Smooth muscle cell (in vitro differentiated cells): ENCODE results near the gene ITGA6. TPM values are rescaled to one million over a fixed set of nuclear protein-coding genes. Genes with fewer than 3 reads are reported as not detected.

Experiments used
- DNase-seq: peaks from one replicate; lab custom pipeline; 2025; ENCODE audit not compliant: unreplicated experiment; lab: John Stamatoyannopoulos, UW
- H2AFZ ChIP-seq: fragments of 200-600 bp; sonication (generic); 2 replicates; pipeline ENCODE4 v1.6.0; 2016; ENCODE audit warnings: antibody characterized with exemption, low read depth, mild to moderate bottlenecking
- H3F3A ChIP-seq: fragments of 200-600 bp; sonication (generic); 2 replicates; pipeline ENCODE4 v1.6.0; 2017; ENCODE audit warnings: antibody characterized with exemption, low read depth
- H3K27ac ChIP-seq: fragments of 200-600 bp; sonication (generic); 2 replicates; pipeline ENCODE4 v1.5.1; 2016; ENCODE audit warnings: low read depth, mild to moderate bottlenecking
- H3K27me3 ChIP-seq: fragments of 200-600 bp; sonication (generic); 2 replicates; pipeline ENCODE4 v1.6.1; 2016; ENCODE audit warnings: low read depth, mild to moderate bottlenecking
- H3K36me3 ChIP-seq: fragments of 200-600 bp; sonication (generic); 2 replicates; pipeline ENCODE4 v1.5.1; 2016; ENCODE audit warnings: low read depth
- H3K4me1 ChIP-seq: fragments of 200-600 bp; sonication (generic); 2 replicates; pipeline ENCODE4 v1.5.1; 2016; ENCODE audit warnings: low read depth
- H3K4me2 ChIP-seq: fragments of 200-600 bp; sonication (generic); 2 replicates; pipeline ENCODE4 v1.6.0; 2016; ENCODE audit warnings: mild to moderate bottlenecking
- H3K4me3 ChIP-seq: fragments of 200-600 bp; sonication (generic); 2 replicates; pipeline ENCODE4 v1.5.1; 2016; ENCODE audit warnings: mild to moderate bottlenecking
- H3K79me2 ChIP-seq: fragments of 200-600 bp; sonication (generic); 2 replicates; pipeline ENCODE4 v1.6.0; 2016; ENCODE audit warnings: low read depth, mild to moderate bottlenecking
- H3K9ac ChIP-seq: fragments of 200-600 bp; sonication (generic); 2 replicates; pipeline ENCODE4 v1.6.0; 2016; ENCODE audit warnings: low read depth
- H3K9me3 ChIP-seq: fragments of 200-600 bp; sonication (generic); replicated peaks from 2 replicates; pipeline ENCODE4 v1.5.1; 2016; ENCODE audit warnings: low read depth
- H4K20me1 ChIP-seq: fragments of 200-600 bp; sonication (generic); 2 replicates; pipeline ENCODE4 v1.6.0; 2016; ENCODE audit warnings: low read depth
- WGBS: methylation state at CpG from one replicate; pipeline ENCODE4 v1.1.7; 2016; ENCODE audit warnings: low lambda C conversion rate; 5-methylcytosine and 5-hydroxymethylcytosine counted together
- polyA plus RNA-seq: library from polyadenylated mRNA; unstranded; fragments of >200 nt; fragmentation: Nextera tagmentation; extraction: Ambion mirVana; gene quantifications from 2 replicates; pipeline ENCODE4 v1.2.1, GENCODE V29; 2016
- total RNA-seq: library from RNA; depleted of rRNA; stranded (reverse); fragments of >200 nt; gene quantifications from 2 replicates; pipeline ENCODE4 v1.2.3, GENCODE V29; 2014
- TF ChIP-seq, protein P1 (sequence below): fragments of 200-600 bp; sonication (generic); IDR thresholded peaks from 2 replicates; pipeline ENCODE4 v1.5.1; 2017; ENCODE audit warnings: borderline replicate concordance, mild to moderate bottlenecking, antibody characterized with exemption; ENCODE audit not compliant: insufficient read depth, poor library complexity, severe bottlenecking

Gene ITGA6
- total and polyA plus RNA-seq, 2 experiments from 2014 or later: 11.8 to 198 TPM

DNA sequence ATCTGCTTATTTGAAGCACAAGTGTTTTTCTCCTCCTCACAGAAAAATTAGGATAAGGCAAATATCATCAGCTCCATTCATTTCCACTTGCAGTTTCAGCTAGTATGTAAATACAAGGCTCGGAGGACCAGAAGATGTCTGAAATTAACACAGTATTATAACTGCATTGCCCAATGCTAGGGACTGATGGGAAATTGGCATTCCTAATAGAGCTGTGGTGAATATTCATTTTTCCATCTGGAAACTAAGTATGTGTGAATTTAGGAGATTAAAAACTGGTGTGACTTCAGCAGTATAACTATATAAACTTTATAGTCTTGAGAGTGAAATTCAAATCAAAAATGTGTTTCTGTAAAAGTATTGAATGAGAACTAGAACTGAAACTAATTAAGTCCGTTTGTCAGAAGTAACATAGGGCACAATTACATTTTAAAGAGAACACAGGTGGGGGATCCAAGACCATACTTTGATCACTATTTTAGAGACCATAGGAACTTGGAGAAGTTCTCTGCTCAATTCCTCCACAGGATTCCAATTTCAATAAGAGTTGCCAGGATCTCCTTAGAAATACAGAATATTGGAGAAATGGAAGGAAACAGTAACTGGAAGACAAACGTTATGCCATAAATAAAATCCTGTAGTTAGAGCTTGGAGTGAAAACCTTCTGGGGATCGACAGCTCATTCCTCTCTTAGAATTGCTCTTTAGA lies 12.1 kb upstream of the ITGA6 start:
- Histone ChIP-seq H3K36me3 (no peaks in the 10 kb centered on the region), H2AFZ (no peak overlapping the region)
- WGBS: 90% methylated on average over 4 of the region's 4 CpGs

DNA sequence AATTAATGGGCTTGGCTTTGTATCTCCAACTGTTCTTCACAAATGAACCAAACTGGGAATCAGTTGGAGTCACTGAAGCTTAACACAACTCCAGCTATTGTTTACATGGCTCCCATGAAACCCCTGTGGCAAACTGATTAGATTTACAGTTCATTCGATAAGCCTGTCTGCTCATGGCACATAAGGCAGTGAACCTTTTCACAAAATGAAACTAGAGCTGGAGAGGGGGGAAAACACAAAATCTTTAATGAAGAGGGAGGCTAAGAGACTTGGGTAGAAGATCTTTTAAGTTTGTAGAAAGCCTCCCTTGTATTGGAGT lies 11.6 kb upstream of the ITGA6 start:
- no peak for DNase-seq
- no peaks in the 10 kb centered on the region for H3K27me3 ChIP-seq
- H4K20me1 ChIP-seq: no peaks in the 10 kb centered on the region
- no peak overlapping the region for H3K4me2 ChIP-seq
- H3K4me3 ChIP-seq: no peak overlapping the region
- H3K9ac ChIP-seq: no peak overlapping the region
- TF ChIP-seq, protein P1, sequence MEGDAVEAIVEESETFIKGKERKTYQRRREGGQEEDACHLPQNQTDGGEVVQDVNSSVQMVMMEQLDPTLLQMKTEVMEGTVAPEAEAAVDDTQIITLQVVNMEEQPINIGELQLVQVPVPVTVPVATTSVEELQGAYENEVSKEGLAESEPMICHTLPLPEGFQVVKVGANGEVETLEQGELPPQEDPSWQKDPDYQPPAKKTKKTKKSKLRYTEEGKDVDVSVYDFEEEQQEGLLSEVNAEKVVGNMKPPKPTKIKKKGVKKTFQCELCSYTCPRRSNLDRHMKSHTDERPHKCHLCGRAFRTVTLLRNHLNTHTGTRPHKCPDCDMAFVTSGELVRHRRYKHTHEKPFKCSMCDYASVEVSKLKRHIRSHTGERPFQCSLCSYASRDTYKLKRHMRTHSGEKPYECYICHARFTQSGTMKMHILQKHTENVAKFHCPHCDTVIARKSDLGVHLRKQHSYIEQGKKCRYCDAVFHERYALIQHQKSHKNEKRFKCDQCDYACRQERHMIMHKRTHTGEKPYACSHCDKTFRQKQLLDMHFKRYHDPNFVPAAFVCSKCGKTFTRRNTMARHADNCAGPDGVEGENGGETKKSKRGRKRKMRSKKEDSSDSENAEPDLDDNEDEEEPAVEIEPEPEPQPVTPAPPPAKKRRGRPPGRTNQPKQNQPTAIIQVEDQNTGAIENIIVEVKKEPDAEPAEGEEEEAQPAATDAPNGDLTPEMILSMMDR: no peak
- H3K9me3 ChIP-seq: no peaks in the 10 kb centered on the region
- peaks cover 15% of the 10 kb centered on the region for H3K4me1 ChIP-seq
- WGBS: 76% methylated on average over 1 of the region's 1 CpG
- no peak overlapping the region for H3K27ac ChIP-seq
- H2AFZ ChIP-seq: no peak overlapping the region
- H3F3A ChIP-seq: no peaks in the 10 kb centered on the region
- H3K36me3 ChIP-seq: no peaks in the 10 kb centered on the region
- H3K79me2 ChIP-seq: no peaks in the 10 kb centered on the region

More for the DNA sequence above, 12.1 kb upstream of the ITGA6 start:
- no peak overlapping the region for H3K9ac ChIP-seq
- DNase-seq: no peak
- H3K4me3 ChIP-seq: no peak overlapping the region
- no peaks in the 10 kb centered on the region for H4K20me1 ChIP-seq
- H3F3A ChIP-seq: no peaks in the 10 kb centered on the region
- TF ChIP-seq, protein P1: no peak
- H3K79me2 ChIP-seq: no peaks in the 10 kb centered on the region
- no peak overlapping the region for H3K4me2 ChIP-seq
- H3K4me1 ChIP-seq: peaks cover 15% of the 10 kb centered on the region
- no peak overlapping the region for H3K27ac ChIP-seq
- no peaks in the 10 kb centered on the region for H3K27me3 ChIP-seq
- H3K9me3 ChIP-seq: no peaks in the 10 kb centered on the region

DNA sequence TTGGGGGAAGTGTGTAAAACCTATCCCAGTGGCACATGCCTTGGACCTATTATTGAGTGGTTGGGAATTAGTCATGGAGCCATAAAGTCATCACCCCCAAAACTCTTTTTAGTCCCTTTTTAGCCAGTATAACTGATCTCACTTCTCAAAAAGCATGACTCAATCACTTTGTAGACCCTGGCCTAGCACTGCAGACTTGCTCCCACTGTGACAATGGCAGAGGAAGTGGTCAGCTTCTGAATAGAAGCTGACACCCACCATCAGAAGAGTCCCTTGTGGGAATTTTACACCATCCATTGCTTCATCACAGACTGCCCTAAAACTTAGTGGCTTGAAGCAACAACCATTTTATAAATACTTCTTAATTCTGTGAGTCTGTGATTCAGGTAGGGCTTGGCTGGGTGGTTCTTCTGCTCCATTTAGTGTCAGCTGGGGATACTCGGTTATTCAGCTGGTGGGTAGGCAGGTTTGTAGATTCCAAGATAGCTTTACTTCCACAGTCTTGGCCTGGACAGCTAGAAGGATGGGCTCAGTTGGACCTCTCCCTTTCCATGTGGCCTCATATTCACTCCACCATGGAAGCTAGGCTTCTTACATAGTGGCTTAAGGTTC lies 10.8 kb upstream of the ITGA6 start:
- H2AFZ ChIP-seq: no peak overlapping the region
- no peaks in the 10 kb centered on the region for H3K9me3 ChIP-seq
- no peak overlapping the region for H3K27ac ChIP-seq
- H3K4me1 ChIP-seq: peaks cover 15% of the 10 kb centered on the region
- no peak for DNase-seq
- H3K9ac ChIP-seq: no peak overlapping the region
- H3K27me3 ChIP-seq: no peaks in the 10 kb centered on the region
- no peak overlapping the region for H3K4me2 ChIP-seq
- H4K20me1 ChIP-seq: no peaks in the 10 kb centered on the region
- no peak overlapping the region for H3K4me3 ChIP-seq
- no peaks in the 10 kb centered on the region for H3F3A ChIP-seq
- WGBS: 92% methylated on average over 1 of the region's 1 CpG
- TF ChIP-seq, protein P1: no peak
- H3K36me3 ChIP-seq: no peaks in the 10 kb centered on the region
- H3K79me2 ChIP-seq: no peaks in the 10 kb centered on the region

DNA sequence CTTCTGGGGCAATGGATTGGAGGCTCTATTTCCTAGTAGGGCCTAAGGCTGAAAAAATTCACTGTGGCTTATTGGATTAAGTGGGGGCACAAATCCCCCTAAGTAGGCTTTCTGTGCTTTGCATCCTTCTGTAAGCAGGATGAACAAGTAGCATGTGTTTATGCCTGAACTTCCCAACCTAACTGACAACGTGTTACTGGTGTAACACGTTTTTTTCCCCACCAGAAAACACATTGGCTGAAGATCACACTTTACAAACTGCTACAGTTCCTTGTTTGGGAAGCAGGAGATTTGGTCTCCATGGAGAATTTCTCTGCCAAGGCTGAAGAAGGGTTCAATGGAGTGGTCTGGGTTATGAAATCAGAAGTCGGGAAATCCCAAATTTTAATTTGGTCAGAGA lies 7.2 kb upstream of the ITGA6 start:
- Histone ChIP-seq H3K79me2 (no peaks in the 10 kb centered on the region), H3K4me2 (no peak overlapping the region), H3K27me3 (peaks cover 9% of the 10 kb centered on the region), H4K20me1 (no peaks in the 10 kb centered on the region), H3K9me3 (no peaks in the 10 kb centered on the region), H3K4me3 (no peak overlapping the region), H3K9ac (no peak overlapping the region), H3K27ac (no peak overlapping the region), H3K36me3 (no peaks in the 10 kb centered on the region), H3F3A (no peaks in the 10 kb centered on the region), H3K4me1 (peaks cover 10% of the 10 kb centered on the region), H2AFZ (no peak overlapping the region)
- WGBS: 71% methylated on average over 3 of the region's 3 CpGs
- DNase-seq: no peak
- TF ChIP-seq, protein P1: no peak
